ENCODE data around the gene TADA3. TPM values are rescaled to one million over a fixed set of nuclear protein-coding genes. Genes with fewer than 3 reads are reported as not detected.

TADA3 gene
- total RNA-seq, 4 donors from 2014 or later, result 45.0 to 61.1 (median 52.2) TPM

DNA sequence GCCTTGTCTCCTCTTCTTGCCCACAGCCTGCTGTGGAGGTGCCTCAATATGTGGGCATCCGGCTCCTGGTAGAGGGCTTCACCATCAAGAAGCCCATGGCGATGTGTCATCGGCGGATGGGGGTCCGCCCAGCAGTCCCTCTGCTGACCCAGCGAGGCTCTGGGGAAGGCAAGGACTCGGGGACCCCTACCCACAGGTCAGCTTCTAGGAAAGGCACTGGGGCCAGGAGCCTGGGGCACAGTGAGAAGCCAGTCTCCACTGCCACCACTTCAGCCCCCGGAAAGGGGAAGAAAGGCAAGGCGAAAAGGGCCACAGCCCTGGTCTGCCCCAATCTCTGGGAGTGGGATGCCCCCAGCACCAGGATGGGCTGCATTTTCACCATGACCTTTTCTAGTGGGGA lies 40.8 kb upstream of the TADA3 start:
- TF ChIP-seq, protein P1, sequence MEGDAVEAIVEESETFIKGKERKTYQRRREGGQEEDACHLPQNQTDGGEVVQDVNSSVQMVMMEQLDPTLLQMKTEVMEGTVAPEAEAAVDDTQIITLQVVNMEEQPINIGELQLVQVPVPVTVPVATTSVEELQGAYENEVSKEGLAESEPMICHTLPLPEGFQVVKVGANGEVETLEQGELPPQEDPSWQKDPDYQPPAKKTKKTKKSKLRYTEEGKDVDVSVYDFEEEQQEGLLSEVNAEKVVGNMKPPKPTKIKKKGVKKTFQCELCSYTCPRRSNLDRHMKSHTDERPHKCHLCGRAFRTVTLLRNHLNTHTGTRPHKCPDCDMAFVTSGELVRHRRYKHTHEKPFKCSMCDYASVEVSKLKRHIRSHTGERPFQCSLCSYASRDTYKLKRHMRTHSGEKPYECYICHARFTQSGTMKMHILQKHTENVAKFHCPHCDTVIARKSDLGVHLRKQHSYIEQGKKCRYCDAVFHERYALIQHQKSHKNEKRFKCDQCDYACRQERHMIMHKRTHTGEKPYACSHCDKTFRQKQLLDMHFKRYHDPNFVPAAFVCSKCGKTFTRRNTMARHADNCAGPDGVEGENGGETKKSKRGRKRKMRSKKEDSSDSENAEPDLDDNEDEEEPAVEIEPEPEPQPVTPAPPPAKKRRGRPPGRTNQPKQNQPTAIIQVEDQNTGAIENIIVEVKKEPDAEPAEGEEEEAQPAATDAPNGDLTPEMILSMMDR (IDR thresholded peaks at IDR 0.05), result no peak
- ATAC-seq (ENCODE audit: low FRiP score) (no peak), DNase-seq (ENCODE audit: low spot score) (no peak)

DNA sequence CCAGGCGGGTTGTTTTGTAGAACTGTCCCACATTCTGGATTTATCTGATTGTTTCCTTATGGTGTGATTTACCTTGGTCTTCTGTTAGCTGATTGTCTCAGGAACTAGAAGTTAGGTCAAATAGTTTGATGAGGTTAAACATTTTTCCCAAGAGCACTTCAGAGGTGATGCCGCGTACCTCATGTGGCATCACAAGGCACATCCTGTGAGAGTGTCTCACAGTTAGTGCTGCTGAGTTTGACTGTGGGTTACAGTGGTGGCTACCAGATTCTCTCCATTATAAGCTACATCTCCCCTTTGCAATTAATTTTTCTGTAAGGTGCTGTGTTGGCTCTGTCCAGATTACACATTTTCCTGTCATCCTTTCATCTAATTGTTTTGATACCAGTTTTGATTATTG lies 39.0 kb upstream of the TADA3 start:
- no peak for DNase-seq (ENCODE audit: low spot score)

DNA sequence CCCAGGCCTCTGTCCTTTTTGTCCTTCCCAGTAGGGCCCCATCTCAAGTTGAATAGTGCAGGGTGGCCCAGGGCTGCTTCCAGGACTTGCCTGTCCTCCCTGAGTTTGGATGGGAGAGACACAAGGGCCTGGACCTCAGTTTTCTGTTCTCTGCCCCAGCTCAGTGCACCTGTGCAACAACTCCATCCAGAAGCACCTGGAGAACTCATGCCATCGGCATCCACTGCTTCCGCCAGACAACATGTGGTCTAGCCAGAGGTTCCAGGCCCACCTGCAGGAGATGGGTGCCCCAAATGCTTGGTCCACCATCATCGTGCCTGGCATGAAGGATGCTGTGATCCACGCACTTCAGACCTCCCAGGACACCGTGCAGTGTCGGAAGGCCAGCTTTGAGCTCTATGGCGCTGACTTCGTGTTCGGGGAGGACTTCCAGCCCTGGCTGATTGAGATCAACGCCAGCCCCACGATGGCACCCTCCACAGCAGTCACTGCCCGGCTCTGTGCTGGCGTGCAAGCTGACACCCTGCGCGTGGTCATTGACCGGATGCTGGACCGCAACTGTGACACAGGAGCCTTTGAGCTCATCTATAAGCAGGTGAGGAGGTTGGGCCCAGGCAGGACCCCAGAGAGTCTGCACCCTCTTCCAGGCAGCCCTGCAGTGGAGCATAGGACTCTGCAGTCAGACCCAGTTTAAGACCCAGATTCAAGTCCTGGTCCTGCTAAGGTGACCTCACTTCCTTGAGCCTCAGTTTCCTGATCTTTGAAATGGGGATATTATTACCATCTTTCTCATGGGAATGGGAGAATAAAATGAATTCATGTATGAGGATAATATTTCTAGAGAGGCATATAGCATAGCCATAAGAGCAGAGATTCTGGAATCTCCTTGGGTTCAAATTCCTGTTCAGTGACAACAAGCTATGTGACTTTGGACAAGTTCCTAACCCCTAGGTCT lies 36.8 kb upstream of the TADA3 start:
- DNase-seq (ENCODE audit: low spot score) (no peak), ATAC-seq (ENCODE audit: low FRiP score) (no peak)
- TF ChIP-seq, protein P1 (IDR thresholded peaks at IDR 0.05), result no peak

More for the DNA sequence above, 39.0 kb upstream of the TADA3 start:
- TF ChIP-seq, protein P1 (IDR thresholded peaks at IDR 0.05), result no peak
- no peak for ATAC-seq (ENCODE audit: low FRiP score)

- TF ChIP-seq, protein P1 (IDR thresholded peaks at IDR 0.05), result no peak
- DNase-seq (ENCODE audit: low spot score) (no peak), ATAC-seq (ENCODE audit: low FRiP score) (no peak)
Measured at GRCh38 chr3:9826815-9827573, 34.7 kb upstream of the TADA3 start.

GRCh38 chr3:9825451-9826040 lies 33.3 kb upstream of the TADA3 start:
- ATAC-seq (ENCODE audit: low FRiP score), result no peak
- TF ChIP-seq, protein P1 (IDR thresholded peaks at IDR 0.05), result no peak
- DNase-seq (ENCODE audit: low spot score), result no peak

GRCh38 chr3:9820946-9821345 lies 28.7 kb upstream of the TADA3 start:
- DNase-seq (ENCODE audit: low spot score) (no peak), ATAC-seq (ENCODE audit: low FRiP score) (no peak)

More at GRCh38 chr3:9820946-9821345, 28.7 kb upstream of the TADA3 start:
- TF ChIP-seq, protein P1 (IDR thresholded peaks at IDR 0.05), result no peak

All from omental fat pad (tissue), 4 donors.